ENCODE measurements around the gene INAFM1. TPM values are rescaled to one million over a fixed set of nuclear protein-coding genes. Genes with fewer than 3 reads are reported as not detected.

INAFM1 gene
- total RNA-seq, 1 experiment from 2014 or later, result 1.9 TPM

DNA sequence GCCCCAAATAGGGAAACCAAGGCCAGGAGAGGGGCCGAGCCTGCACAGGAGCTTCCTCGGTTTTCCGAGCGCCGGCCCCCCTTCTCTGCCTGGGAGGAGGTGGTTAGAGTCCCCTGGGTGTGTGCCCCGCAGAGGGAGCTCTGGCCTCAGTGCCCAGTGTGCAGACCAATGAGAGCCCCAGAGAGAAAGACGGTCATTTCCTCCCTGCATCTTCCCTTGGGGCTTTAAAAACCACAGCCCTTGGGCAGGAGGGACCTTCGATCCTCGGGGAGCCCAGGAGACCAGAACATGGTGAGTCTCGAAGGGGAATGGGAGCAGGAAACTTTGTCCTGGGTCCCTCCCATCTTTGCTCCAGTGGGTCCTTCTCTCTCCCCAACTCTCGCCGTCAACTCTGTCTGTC, 34.9 kb downstream of the INAFM1 start, which contains the start of gene C5AR1:
Gene C5AR1, plus strand, starts transcription at position 254 of the 400 bp plus-strand sequence. Its CDS starts 35 bp downstream, at position 289.
- DNase-seq (ENCODE audit: low read depth), result peak; percentile 27

DNA sequence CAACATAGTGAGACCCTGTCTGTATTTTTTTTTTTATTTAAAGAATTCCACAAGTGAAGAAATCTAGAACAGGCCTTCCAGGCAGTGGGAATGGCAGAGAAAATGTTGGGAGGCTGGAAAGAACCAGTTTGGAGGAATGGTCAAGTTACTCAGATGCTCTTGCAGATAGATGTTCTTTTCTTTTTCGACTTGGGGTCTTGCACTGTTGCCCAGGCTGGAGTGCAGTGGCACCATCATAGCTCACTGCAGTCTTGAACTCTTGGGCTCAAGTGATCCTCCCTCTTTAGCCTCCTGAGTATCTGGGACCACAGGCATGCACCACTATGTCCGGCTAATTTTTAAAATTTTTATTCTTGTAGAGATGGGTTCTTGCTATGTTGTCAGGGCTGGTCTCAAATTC, 35.6 kb downstream of the INAFM1 start:
- DNase-seq (ENCODE audit: low read depth), result no peak

DNA sequence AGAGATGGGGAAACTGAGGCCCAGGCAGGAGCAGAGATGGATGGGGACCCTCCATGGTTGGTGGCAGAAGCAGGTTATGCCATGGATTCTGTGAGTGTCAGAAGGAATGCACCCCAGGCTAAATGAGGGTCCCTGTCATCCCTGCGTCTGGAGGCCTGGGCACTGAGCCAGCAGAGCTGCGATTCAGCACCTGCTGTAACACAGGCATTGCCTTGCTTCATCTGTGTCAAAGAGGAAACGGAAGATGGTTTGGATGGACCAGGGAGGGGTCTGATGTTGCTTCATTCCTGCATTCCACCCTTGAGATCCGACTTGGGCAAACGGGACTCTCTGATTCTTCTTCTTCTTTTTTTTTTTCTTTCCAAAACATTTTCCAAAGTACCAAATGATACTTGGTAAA, 36.1 kb downstream of the INAFM1 start:
- DNase-seq (ENCODE audit: low read depth), result peak; percentile 35

- DNase-seq (ENCODE audit: low read depth), result no peak
These were observed 37.8 kb downstream of the INAFM1 start for GRCh38 chr19:47312366-47313006.

DNA sequence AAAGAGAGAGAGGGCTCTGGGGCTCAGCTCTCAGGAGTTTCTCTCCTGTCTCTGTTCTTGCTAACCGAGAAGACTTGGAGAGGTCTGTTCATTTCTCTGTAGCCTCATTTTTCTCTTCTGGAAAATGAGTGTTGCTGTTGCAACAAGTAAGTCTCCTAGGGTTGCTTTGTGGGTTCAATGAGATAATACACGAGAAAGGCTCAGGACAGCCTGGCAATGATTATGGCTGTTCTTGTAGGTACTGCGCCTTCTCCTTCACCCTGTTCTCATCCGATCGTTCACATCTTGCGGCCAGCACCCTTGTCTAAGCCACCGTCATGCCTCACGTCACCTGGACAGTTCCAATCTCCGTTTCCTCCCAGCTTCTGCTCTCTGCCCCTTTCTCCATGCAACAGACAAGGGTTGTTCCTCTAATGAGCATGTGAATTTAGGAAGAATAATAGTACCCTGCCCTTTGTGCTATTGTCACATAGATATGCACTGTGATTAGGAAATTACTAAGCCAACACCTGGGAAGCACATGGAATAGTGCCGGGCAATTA, 39.1 kb downstream of the INAFM1 start:
- no peak for DNase-seq (ENCODE audit: low read depth)

DNA sequence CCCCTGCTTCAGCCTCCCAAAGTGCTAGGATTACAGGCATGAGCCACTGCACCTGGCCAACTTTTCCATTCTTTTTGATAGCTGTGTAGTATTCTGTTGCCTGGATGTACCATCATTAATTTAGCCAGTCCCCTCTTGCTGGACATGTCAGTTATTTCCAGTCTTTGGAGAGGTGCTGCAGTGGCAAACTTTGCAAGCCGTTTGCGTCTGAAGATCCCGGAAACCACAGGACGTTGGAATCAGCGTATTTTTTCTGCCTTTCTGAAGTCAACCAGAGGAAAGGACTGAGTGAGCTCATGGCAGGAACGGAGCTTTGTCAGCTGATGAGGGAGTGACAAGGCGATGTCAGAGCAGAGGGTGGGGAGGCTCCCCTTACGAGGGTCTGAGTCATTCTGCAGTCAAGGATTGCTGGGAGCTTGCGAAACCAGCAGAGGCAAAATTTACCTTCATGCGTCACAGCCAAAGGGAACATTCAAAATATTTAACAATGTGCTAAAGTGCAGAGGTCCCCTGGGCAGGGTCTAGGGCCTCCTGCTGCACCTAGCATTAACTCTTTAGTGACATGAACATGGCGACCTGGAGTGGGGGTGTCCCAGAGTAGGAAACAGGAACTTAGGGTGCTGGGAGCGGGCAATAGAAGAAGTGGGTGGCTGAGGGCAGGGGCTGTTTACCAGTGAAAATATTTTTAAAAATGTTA, 40.6 kb downstream of the INAFM1 start:
- peak; percentile 91 for DNase-seq (ENCODE audit: low read depth)

DNA sequence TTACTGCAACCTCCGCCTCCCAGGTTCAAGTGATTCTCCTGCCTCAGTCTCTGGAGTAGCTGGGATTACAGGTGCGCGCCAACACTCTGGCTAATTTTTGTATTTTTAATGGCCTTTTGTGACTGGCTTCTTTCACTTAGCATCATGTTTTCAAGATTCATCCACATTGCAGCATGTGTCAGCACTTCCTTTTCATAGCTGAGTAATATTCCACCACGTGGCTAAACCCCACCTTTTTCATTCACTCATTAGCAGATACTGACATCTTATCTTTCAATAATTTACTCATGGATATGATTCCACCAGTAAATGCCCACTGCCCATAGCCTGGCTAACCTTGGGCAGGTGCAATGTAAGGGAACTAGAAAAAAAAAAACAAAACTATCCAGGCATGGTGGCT, 41.8 kb downstream of the INAFM1 start:
- no peak for DNase-seq (ENCODE audit: low read depth)

GRCh38 chr19:47319923-47320871, 45.5 kb downstream of the INAFM1 start:
- no peak for DNase-seq (ENCODE audit: low read depth)

DNA sequence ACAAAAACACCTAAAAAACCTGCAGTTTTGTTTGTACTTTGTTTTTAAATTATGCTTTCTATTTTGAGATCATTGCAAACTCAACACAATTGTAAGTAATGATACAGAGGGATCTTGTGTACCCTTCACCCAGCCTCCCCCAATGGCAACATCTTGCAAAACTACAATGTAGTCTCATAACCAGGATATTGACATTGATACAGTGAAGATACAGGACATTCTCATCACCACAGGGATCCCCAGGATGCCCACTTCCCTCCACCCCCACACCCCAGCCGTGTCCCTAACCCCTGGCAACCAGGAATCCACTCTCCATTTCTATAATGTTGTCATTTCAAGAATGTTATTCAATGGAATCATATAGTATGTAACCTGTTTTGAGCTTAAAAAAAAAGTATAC, 46.9 kb downstream of the INAFM1 start:
- no peak for DNase-seq (ENCODE audit: low read depth)

DNA sequence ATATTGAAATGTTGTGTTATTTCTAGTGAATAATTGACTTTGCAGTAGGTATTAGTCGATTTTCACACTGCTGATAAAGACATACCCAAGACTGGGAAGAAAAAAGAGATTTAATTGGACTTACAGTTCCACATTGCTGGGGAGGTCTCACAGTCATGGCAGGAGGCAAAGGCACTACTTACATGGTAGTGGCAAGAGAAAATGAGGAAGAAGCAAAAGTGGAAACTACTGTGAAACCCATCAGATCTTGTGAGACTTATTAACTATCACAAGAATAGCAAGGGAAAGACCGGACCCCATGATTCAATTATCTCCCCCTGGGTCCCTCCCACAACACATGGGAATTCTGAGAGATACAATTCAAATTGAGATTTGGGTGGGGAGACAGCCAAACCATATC, 47.4 kb downstream of the INAFM1 start:
- no peak for DNase-seq (ENCODE audit: low read depth)

- DNase-seq (ENCODE audit: low read depth), result no peak
These were observed 48.7 kb downstream of the INAFM1 start for GRCh38 chr19:47323409-47323808.

DNA sequence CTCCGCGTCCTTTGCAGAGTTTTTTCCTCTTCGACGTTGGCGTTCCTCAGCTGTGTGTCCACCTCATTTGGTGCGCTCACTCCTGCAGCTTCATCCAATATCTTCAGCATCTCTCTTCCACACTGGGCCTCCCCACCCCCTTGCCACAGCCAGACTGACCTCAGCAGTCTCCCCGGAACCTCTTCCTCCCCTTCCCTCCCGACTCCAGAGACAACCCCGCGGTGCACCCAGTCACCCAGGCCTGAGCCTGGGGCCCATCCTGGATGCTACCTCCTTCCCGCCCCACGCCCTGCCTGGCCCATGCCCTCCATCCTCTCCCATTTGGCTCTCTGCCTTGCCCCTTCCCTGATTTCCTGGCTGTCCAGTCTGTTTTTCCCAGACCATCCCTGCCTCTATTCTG, 49.2 kb downstream of the INAFM1 start:
- no peak for DNase-seq (ENCODE audit: low read depth)

DNA sequence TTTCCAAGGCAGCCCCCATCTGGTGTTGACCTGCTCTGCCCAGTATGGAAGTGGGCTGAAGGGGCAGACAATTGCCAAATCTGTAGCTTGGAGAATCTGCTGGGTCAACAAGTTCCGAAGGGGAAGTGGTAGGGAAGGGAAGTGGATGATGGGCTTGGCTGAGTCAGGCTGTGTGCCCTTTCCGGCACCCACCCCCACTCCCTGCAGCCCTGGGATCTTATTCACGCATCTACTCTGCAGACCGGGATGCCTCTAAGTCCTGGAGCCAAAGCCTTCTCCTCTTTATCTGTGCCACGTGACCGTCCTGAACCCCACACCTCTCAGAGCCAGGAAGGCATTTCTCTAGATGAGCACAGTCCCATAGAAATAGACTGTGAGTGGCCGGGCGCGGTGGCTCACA, 49.8 kb downstream of the INAFM1 start:
- DNase-seq (ENCODE audit: low read depth), result no peak

Other genes with a start within 250 kb of the INAFM1 start
- gene TMEM160, start 226.3 kb upstream of the INAFM1 start, total RNA-seq (2014; rRNA removed; shearing (Covaris generic)), result 49.0 and 61.2 TPM in 2 replicates
- 6.7 and 7.4 TPM in 2 replicates for gene ZC3H4, start 161.1 kb upstream of the INAFM1 start, total RNA-seq (2014; rRNA removed; shearing (Covaris generic))
- 251 and 272 TPM in 2 replicates for gene SAE1, start 144.1 kb upstream of the INAFM1 start, total RNA-seq (2014; rRNA removed; shearing (Covaris generic))
- gene BBC3, start 43.7 kb upstream of the INAFM1 start, total RNA-seq (2014; rRNA removed; shearing (Covaris generic)), result 1.8 and 2.2 TPM in 2 replicates
- 3.2 and 6.5 TPM in 2 replicates for gene CCDC9, start 18.4 kb upstream of the INAFM1 start, total RNA-seq (2014; rRNA removed; shearing (Covaris generic))
- gene C5AR1, start 35.0 kb downstream of the INAFM1 start, total RNA-seq (2014; rRNA removed; shearing (Covaris generic)), result not detected in 2 replicates
- gene C5AR2, start 57.3 kb downstream of the INAFM1 start, total RNA-seq (2014; rRNA removed; shearing (Covaris generic)), result under 0.01 and 0.12 TPM in 2 replicates
- 8.3 and 8.7 TPM in 2 replicates for gene DHX34, start 74.4 kb downstream of the INAFM1 start, total RNA-seq (2014; rRNA removed; shearing (Covaris generic))
- gene MEIS3, start 144.6 kb downstream of the INAFM1 start, total RNA-seq (2014; rRNA removed; shearing (Covaris generic)), result 24.0 and 28.8 TPM in 2 replicates
- gene SLC8A2, start 197.0 kb downstream of the INAFM1 start, total RNA-seq (2014; rRNA removed; shearing (Covaris generic)), result 2.3 TPM in 1 of 2 replicates, not detected in the other
- 6.6 and 12.1 TPM in 2 replicates for gene KPTN, start 209.3 kb downstream of the INAFM1 start, total RNA-seq (2014; rRNA removed; shearing (Covaris generic))
- 93.2 and 102 TPM in 2 replicates for gene NAPA, start 240.2 kb downstream of the INAFM1 start, total RNA-seq (2014; rRNA removed; shearing (Covaris generic))

Measured in RPMI7951 (cell line).